H9 (cell line): ENCODE data around the gene AGXT. TPM values are rescaled to one million over a fixed set of nuclear protein-coding genes. Genes with fewer than 3 reads are reported as not detected.

ENCODE experiments used
- DNase-seq: peaks from one replicate; pipeline ENCODE4 v3.0.0-alpha.2; 2017
- H2AFZ ChIP-seq: one replicate; pipeline ENCODE4 v1.6.1; 2013; ENCODE audit warnings: mild to moderate bottlenecking, low read length, control low read depth, moderate library complexity
- H2AK5ac ChIP-seq: 2 replicates; pipeline ENCODE4 v1.6.1; 2013; ENCODE audit warnings: low read length, control low read depth, mixed read lengths; ENCODE audit not compliant: insufficient read length
- H2BK120ac ChIP-seq: one replicate; pipeline ENCODE4 v1.6.1; 2013; ENCODE audit warnings: low read depth, mild to moderate bottlenecking, low read length, control low read depth, inconsistent platforms; ENCODE audit not compliant: poor library complexity, severe bottlenecking
- H2BK12ac ChIP-seq: 2 replicates; pipeline ENCODE4 v1.6.1; 2013; ENCODE audit warnings: low read length, control low read depth, mixed read lengths, low read depth; ENCODE audit not compliant: insufficient read length
- H2BK15ac ChIP-seq: 2 replicates; pipeline ENCODE4 v1.6.1; 2013; ENCODE audit warnings: low read depth, low read length, control low read depth
- H2BK20ac ChIP-seq: one replicate; pipeline ENCODE4 v1.6.1; 2013; ENCODE audit warnings: low read depth, mild to moderate bottlenecking, low read length, control low read depth, inconsistent platforms; ENCODE audit not compliant: poor library complexity, severe bottlenecking
- H2BK5ac ChIP-seq: 2 replicates; pipeline ENCODE4 v1.6.1; 2013; ENCODE audit warnings: low read length, control low read depth, mixed read lengths; ENCODE audit not compliant: insufficient read length
- H3K14ac ChIP-seq: 2 replicates; pipeline ENCODE4 v1.6.1; 2013; ENCODE audit warnings: low read length, control low read depth; ENCODE audit not compliant: insufficient read depth
- H3K18ac ChIP-seq: 2 replicates; pipeline ENCODE4 v1.6.1; 2013; ENCODE audit warnings: low read depth, mild to moderate bottlenecking, mixed read lengths, low read length, control low read depth; ENCODE audit not compliant: insufficient read length
- H3K23ac ChIP-seq: 2 replicates; pipeline ENCODE4 v1.6.1; 2013; ENCODE audit warnings: low read length, control low read depth, mixed read lengths, low read depth; ENCODE audit not compliant: insufficient read length
- H3K23me2 ChIP-seq: 2 replicates; pipeline ENCODE4 v1.6.1; 2013; ENCODE audit warnings: low read depth, mild to moderate bottlenecking, mixed read lengths, low read length, control low read depth; ENCODE audit not compliant: insufficient read length, poor library complexity, severe bottlenecking
- H3K27ac ChIP-seq: 2 replicates; pipeline ENCODE4 v1.5.1; 2013; ENCODE audit warnings: low read length, control low read depth, mixed read lengths, low read depth; ENCODE audit not compliant: insufficient read length
- H3K27me3 ChIP-seq: 2 replicates; pipeline ENCODE4 v1.6.1; 2013; ENCODE audit warnings: low read length, control low read depth, inconsistent platforms; ENCODE audit not compliant: insufficient read depth
- H3K4ac ChIP-seq: 2 replicates; pipeline ENCODE4 v1.6.1; 2013; ENCODE audit warnings: low read depth, mild to moderate bottlenecking, control low read depth, inconsistent platforms, low read length, moderate library complexity
- H3K4me1 ChIP-seq: 2 replicates; pipeline ENCODE4 v1.6.1; 2013; ENCODE audit warnings: low read length, control low read depth, inconsistent platforms; ENCODE audit not compliant: insufficient read depth
- H3K4me2 ChIP-seq: 2 replicates; pipeline ENCODE4 v1.6.1; 2013; ENCODE audit warnings: low read length, control low read depth, mixed read lengths; ENCODE audit not compliant: insufficient read length, insufficient read depth
- H3K56ac ChIP-seq: 2 replicates; pipeline ENCODE4 v1.6.1; 2013; ENCODE audit warnings: low read depth, mild to moderate bottlenecking, mixed read lengths, low read length, control low read depth; ENCODE audit not compliant: insufficient read length
- H3K79me1 ChIP-seq: 2 replicates; pipeline ENCODE4 v1.6.1; 2013; ENCODE audit warnings: low read depth, mild to moderate bottlenecking, moderate library complexity, low read length, control low read depth, inconsistent platforms; ENCODE audit not compliant: insufficient read depth, poor library complexity, severe bottlenecking
- H3K79me2 ChIP-seq: 2 replicates; pipeline ENCODE4 v1.6.1; 2013; ENCODE audit warnings: low read length, control low read depth, inconsistent platforms; ENCODE audit not compliant: insufficient read depth
- H3K9ac ChIP-seq: 2 replicates; pipeline ENCODE4 v1.6.1; 2013; ENCODE audit warnings: low read length, control low read depth, mixed read lengths; ENCODE audit not compliant: insufficient read length; ENCODE audit errors: extremely low read depth
- H3K9me3 ChIP-seq: one replicate; pipeline ENCODE4 v1.6.1; 2013; ENCODE audit warnings: low read depth, low read length, inconsistent platforms; ENCODE audit not compliant: control insufficient read depth
- H3T11ph ChIP-seq: one replicate; pipeline ENCODE4 v1.6.1; 2013; ENCODE audit warnings: mild to moderate bottlenecking, low read length, control low read depth, inconsistent platforms
- H4K20me1 ChIP-seq: one replicate; pipeline ENCODE4 v1.6.1; 2013; ENCODE audit not compliant: control insufficient read depth, insufficient read length, insufficient read depth
- H4K5ac ChIP-seq: 2 replicates; pipeline ENCODE4 v1.6.1; 2013; ENCODE audit warnings: low read depth, mild to moderate bottlenecking, mixed read lengths, low read length, control low read depth; ENCODE audit not compliant: insufficient read length
- H4K8ac ChIP-seq: replicated peaks from 2 replicates; pipeline ENCODE4 v1.6.1; 2013; ENCODE audit warnings: low read length, control low read depth, mixed read lengths, low read depth; ENCODE audit not compliant: insufficient read length
- H4K91ac ChIP-seq: 2 replicates; pipeline ENCODE4 v1.6.1; 2013; ENCODE audit warnings: low read depth, mild to moderate bottlenecking, moderate library complexity, mixed read lengths, low read length, control low read depth; ENCODE audit not compliant: insufficient read length
- H3K27ac Mint-ChIP-seq, 3 experiments: 2 replicates in 2 of 3; 3 replicates in 1 of 3; pipeline ENCODE4 v1.8.0; 2020 to 2021; ENCODE audit warnings: mixed read lengths in 3 of 3, mild to moderate bottlenecking in 1 of 3, moderate library complexity in 1 of 3
- H3K27me3 Mint-ChIP-seq: 2 replicates; pipeline ENCODE4 v1.8.0; 2021; ENCODE audit warnings: low read depth, mild to moderate bottlenecking, moderate library complexity, mixed read lengths
- H3K36me3 Mint-ChIP-seq, 3 experiments: 2 replicates in 2 of 3; 3 replicates in 1 of 3; pipeline ENCODE4 v1.8.0; 2020 to 2021; ENCODE audit warnings: low read depth in 3 of 3, mixed read lengths in 3 of 3; ENCODE audit not compliant: insufficient read depth in 1 of 3
- H3K4me1 Mint-ChIP-seq, 2 experiments: 2 replicates each; pipeline ENCODE4 v1.8.0; 2020; ENCODE audit warnings: mixed read lengths in 2 of 2
- H3K4me3 Mint-ChIP-seq, 2 experiments: 2 replicates in 1 of 2; 3 replicates in 1 of 2; pipeline ENCODE4 v1.8.0; 2020 to 2021; ENCODE audit warnings: mild to moderate bottlenecking in 2 of 2, mixed read lengths in 2 of 2, moderate library complexity in 1 of 2
- H3K9me3 Mint-ChIP-seq, 2 experiments: 2 replicates in 1 of 2; 3 replicates in 1 of 2; pipeline ENCODE4 v1.8.0; 2020; ENCODE audit warnings: mild to moderate bottlenecking in 2 of 2, mixed read lengths in 2 of 2, moderate library complexity in 1 of 2
- CTCF ChIP-seq: fragments of 200-600 bp; sonication (generic); conservative IDR thresholded peaks from 3 replicates; pipeline ENCODE4 v1.8.0; 2021; ENCODE audit warnings: antibody characterized with exemption, mild to moderate bottlenecking
- WGBS: extraction: QIAGEN DNeasy Blood & Tissue Kit; methylation state at CpG from one replicate; pipeline ENCODE4 v1.1.7; 2013; ENCODE audit warnings: missing lambda C conversion rate, low lambda C conversion rate, mixed read lengths; ENCODE audit not compliant: insufficient read length; ENCODE audit errors: extremely low coverage; 5-methylcytosine and 5-hydroxymethylcytosine counted together
- total RNA-seq: library from RNA; stranded (reverse); gene quantifications from 2 replicates; pipeline ENCODE4 v1.2.1, GENCODE V29; 2021

Gene AGXT
- total RNA-seq, 1 experiment from 2014 or later, result not detected

- Histone ChIP-seq H2AFZ (no peak overlapping the region), H3K4ac (no peak overlapping the region), H3K23ac (no peak overlapping the region), H3K18ac (no peak overlapping the region), H3K27me3 (no peaks in the 10 kb centered on the region), H4K20me1 (no peaks in the 10 kb centered on the region), H3K4me2 (no peak overlapping the region), H3K79me1 (no peaks in the 10 kb centered on the region), H2BK20ac (no peak overlapping the region), H3K27ac (no peak overlapping the region), H2BK15ac (no peak overlapping the region), H3K14ac (no peak overlapping the region; the same call in 1 of the 2 replicates), H3K9me3 (no peaks in the 10 kb centered on the region), H3K9ac (no peak overlapping the region), H2AK5ac (no peak overlapping the region), H3T11ph (no peak overlapping the region), H4K8ac (no peak overlapping the region), H2BK120ac (no peak overlapping the region), H3K23me2 (no peaks in the 10 kb centered on the region), H2BK5ac (no peak overlapping the region), H3K4me1 (no peaks in the 10 kb centered on the region), H2BK12ac (no peak overlapping the region), H4K91ac (no peak overlapping the region), H4K5ac (no peak overlapping the region), H3K56ac (no peak overlapping the region), H3K79me2 (no peaks in the 10 kb centered on the region)
- Mint-ChIP-seq H3K4me1 (peaks cover 2 to 12% of the 10 kb centered on the region in 2 experiments), H3K4me3 (no peak overlapping the region), H3K36me3 (no peaks in the 10 kb centered on the region), H3K27ac (no peak overlapping the region), H3K27me3 (no peaks in the 10 kb centered on the region), H3K9me3 (no peaks in the 10 kb centered on the region)
- no peak for TF ChIP-seq CTCF
- no CpG with 5 or more reads among the region's 12 CpGs for WGBS
- DNase-seq, result no peak
Observed at GRCh38 chr2:240892925-240893324, 24.3 kb downstream of the AGXT start.
